Measurements from ENCODE around the gene LARP6. TPM values are rescaled to one million over a fixed set of nuclear protein-coding genes. Genes with fewer than 3 reads are reported as not detected.
A peak's percentile ranks its signal among the peaks of the same experiment; 100 is the strongest.

LARP6 gene
- total and polyA plus RNA-seq, 2 donors (not counting 1 experiment from before 2014, with no cell fraction given), result not detected

DNA sequence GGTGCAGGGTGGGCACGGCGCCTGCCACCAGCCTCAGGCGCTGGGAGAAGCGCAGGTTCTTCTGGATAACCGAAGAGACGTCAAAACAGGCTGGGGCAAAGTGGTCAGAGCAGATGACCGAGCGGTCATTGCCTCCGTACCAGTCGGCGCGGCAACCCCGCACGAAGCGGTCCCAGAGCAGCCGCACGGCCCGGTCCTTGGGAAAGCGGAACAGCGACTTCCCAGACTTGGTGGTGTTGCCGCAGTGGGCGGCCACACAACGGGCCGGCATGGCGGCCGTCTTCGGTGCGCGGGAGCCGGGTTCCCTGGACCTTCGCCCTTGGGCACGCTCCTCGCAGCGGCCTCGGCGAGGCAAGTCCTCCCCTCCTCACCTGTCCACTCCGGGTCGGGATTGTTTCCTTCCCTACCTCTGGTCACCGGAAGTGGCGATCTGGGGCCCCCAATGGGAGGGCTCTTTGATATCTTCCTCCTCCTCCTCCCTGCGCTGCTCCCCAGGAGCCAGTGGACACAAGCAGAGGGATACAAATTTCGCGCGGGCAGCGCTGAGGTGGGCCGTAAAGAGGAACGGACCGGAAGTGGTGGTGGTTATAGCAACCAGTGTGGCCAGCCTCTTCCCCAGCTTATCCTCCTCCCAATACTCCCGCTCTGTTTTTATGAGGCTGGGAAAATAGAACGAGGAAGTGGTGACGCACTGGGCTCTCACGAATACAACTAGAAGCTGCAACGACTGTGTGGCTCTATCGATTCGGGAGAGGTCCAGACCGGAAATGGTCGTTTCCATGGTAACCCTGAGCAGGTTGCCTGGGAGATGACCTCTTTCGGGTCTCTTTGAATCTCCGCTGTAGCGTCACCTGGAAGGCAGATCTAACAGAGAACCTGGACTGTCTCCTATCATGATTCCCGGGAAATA lies 38.3 kb upstream of the LARP6 start, which contains the start of the genes LRRC49 and THAP10:
Gene LRRC49, plus strand, starts transcription at position 825 of the 910 bp plus-strand sequence. Its CDS starts 69 bp downstream, at position 894.
Gene THAP10, minus strand, starts transcription at position 432 of the 910 bp plus-strand sequence. Its CDS starts 161 bp downstream, at position 271.
- H3K4me2 ChIP-seq (replicated peaks; ENCODE audit: low read depth, low read length, poor library complexity, severe bottlenecking), result peak within 1 kb of the TSS; percentile 91
- Mint-ChIP-seq H3K27ac (peak within 1 kb of the TSS; percentile 69), H3K4me3 (peak within 1 kb of the TSS; percentile 90), H3K4me1 (peaks cover 14% of the 10 kb centered on the region), H3K9me3 (ENCODE audit: insufficient read depth) (no peaks in the 10 kb centered on the region), H3K27me3 (peaks cover 30% of the 10 kb centered on the region)
- H3K27me3 ChIP-seq (replicated peaks in 1 of 4; ENCODE audit: control extremely low read depth in 1 of 4, control insufficient read depth in 3 of 4, insufficient read depth in 4 of 4, low read length in 3 of 4), result peaks cover 0 to 14% (median 8%) of the 10 kb centered on the region in 4 experiments
- no peaks in the 10 kb centered on the region for H3K79me2 ChIP-seq (ENCODE audit: control insufficient read depth, insufficient read depth, low read length)
- peak within 1 kb of the TSS; percentile 68 for H3K9ac ChIP-seq (ENCODE audit: low read length)
- peak within 1 kb of the TSS in 1 of 2 donors; percentile 6 for H3K27ac ChIP-seq (ENCODE audit: low read length in 2 of 2)
- POLR2A ChIA-PET, result interaction anchor here (1.0 kb wide), 1 partner anchor 1438 kb away, joined by 4 read pairs; no protein-coding TSS in a partner anchor
- TF ChIP-seq, protein P1, sequence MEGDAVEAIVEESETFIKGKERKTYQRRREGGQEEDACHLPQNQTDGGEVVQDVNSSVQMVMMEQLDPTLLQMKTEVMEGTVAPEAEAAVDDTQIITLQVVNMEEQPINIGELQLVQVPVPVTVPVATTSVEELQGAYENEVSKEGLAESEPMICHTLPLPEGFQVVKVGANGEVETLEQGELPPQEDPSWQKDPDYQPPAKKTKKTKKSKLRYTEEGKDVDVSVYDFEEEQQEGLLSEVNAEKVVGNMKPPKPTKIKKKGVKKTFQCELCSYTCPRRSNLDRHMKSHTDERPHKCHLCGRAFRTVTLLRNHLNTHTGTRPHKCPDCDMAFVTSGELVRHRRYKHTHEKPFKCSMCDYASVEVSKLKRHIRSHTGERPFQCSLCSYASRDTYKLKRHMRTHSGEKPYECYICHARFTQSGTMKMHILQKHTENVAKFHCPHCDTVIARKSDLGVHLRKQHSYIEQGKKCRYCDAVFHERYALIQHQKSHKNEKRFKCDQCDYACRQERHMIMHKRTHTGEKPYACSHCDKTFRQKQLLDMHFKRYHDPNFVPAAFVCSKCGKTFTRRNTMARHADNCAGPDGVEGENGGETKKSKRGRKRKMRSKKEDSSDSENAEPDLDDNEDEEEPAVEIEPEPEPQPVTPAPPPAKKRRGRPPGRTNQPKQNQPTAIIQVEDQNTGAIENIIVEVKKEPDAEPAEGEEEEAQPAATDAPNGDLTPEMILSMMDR (IDR thresholded peaks at IDR 0.05), result no peak
- TF ChIP-seq EZH2 (IDR thresholded peaks at IDR 0.05; ENCODE audit: borderline replicate concordance, insufficient read depth, low read depth, low read length, poor library complexity, severe bottlenecking), result no peak
- H3K9me3 ChIP-seq (ENCODE audit: control extremely low read depth in 1 of 3, control insufficient read depth in 2 of 3, insufficient read depth in 1 of 3, low read length in 2 of 3), result peaks cover 0 to 14% (median 0%) of the 10 kb centered on the region in 3 donors
- peak; percentile 69 for DNase-seq
- H4K20me1 ChIP-seq (ENCODE audit: control insufficient read depth, insufficient read depth, low read length, poor library complexity, severe bottlenecking), result no peaks in the 10 kb centered on the region
- intact Hi-C loops (cut with micrococcal nuclease), result loop anchor here (10.0 kb wide), 1 partner anchor 607 kb away; no protein-coding TSS in a partner anchor
- peak within 1 kb of the TSS; percentile 61 to 90 (median 67) for H3K4me3 ChIP-seq (ENCODE audit: control extremely low read depth in 1 of 5, extremely low read depth in 1 of 5, insufficient read depth in 1 of 5, low read depth in 2 of 5, low read length in 4 of 5)
- peaks cover 17 to 19% of the 10 kb centered on the region in 2 donors for H3K4me1 ChIP-seq (ENCODE audit: control insufficient read depth in 2 of 2, insufficient read depth in 2 of 2, low read length in 2 of 2)
- peak within 1 kb of the TSS; percentile 85 for H2AFZ ChIP-seq (ENCODE audit: insufficient read depth, low read depth, low read length, poor library complexity, severe bottlenecking)
- CTCF ChIA-PET, result no interaction called here
- peak; percentile 68 for ATAC-seq (ENCODE audit: low read depth)
- WGBS (ENCODE audit: insufficient coverage), result 3% methylated on average over 52 of the region's 61 CpGs
- H3K36me3 ChIP-seq (replicated peaks in 1 of 2; ENCODE audit: control extremely low read depth in 1 of 2, control insufficient read depth in 1 of 2, extremely low read depth in 1 of 2, insufficient read depth in 2 of 2, low read length in 1 of 2), result no peaks in the 10 kb centered on the region
